WTC11 (cell line): ENCODE measurements around the gene COL16A1. TPM values are rescaled to one million over a fixed set of nuclear protein-coding genes. Genes with fewer than 3 reads are reported as not detected.

Experiments used
- ATAC-seq: fragments of 200-7000 bp; cut with Tn5 transposase; 2 replicates; pipeline ENCODE4 v1.10.0; 2021; ENCODE audit warnings: mild to moderate bottlenecking, moderate library complexity
- CTCF ChIA-PET: fragments of 300-600 bp; sonication (Branson Sonifier 250); formaldehyde crosslinking; loops from one replicate; lab custom pipeline; 2021; ENCODE audit warnings: antibody characterized with exemption; lab: Charles Lee
- POLR2A ChIA-PET: fragments of 350-600 bp; sonication (Branson Sonifier 250); formaldehyde crosslinking; loops from one replicate; lab custom pipeline; 2021; ENCODE audit warnings: antibody characterized with exemption; lab: Charles Lee
- DNase-seq: peaks from one replicate; pipeline ENCODE4 v3.0.0; 2021; ENCODE audit warnings: low spot score
- H3K27ac Mint-ChIP-seq: 2 replicates; pipeline ENCODE4 v1.8.0; 2021; ENCODE audit warnings: mixed read lengths
- H3K27me3 Mint-ChIP-seq: 2 replicates; pipeline ENCODE4 v1.8.0; 2021; ENCODE audit warnings: low read depth, mild to moderate bottlenecking, moderate library complexity, mixed read lengths
- H3K36me3 Mint-ChIP-seq: 2 replicates; pipeline ENCODE4 v1.8.0; 2021; ENCODE audit warnings: mixed read lengths
- H3K4me1 Mint-ChIP-seq: 2 replicates; pipeline ENCODE4 v1.8.0; 2022; ENCODE audit warnings: mixed read lengths
- H3K4me3 Mint-ChIP-seq: 2 replicates; pipeline ENCODE4 v1.8.0; 2021; ENCODE audit warnings: mild to moderate bottlenecking, moderate library complexity, mixed read lengths
- H3K9me3 Mint-ChIP-seq: 2 replicates; pipeline ENCODE4 v1.8.0; 2021; ENCODE audit warnings: mixed read lengths
- ATF6 ChIP-seq: sonication (generic); formaldehyde crosslinking; IDR thresholded peaks from 2 replicates; pipeline ENCODE4 v1.8.1; 2023; ENCODE audit warnings: mild to moderate bottlenecking, missing genetic modification reagents
- E2F4 ChIP-seq: sonication (generic); formaldehyde crosslinking; IDR thresholded peaks from 2 replicates; pipeline ENCODE4 v1.8.1; 2022; ENCODE audit warnings: low read depth, mild to moderate bottlenecking, moderate library complexity, missing genetic modification reagents, borderline replicate concordance
- E2F5 ChIP-seq: sonication (generic); formaldehyde crosslinking; IDR thresholded peaks from 2 replicates; pipeline ENCODE4 v1.8.1; 2022; ENCODE audit warnings: mild to moderate bottlenecking, moderate library complexity, missing genetic modification reagents
- FOXK1 ChIP-seq: sonication (generic); formaldehyde crosslinking; IDR thresholded peaks from 2 replicates; pipeline ENCODE4 v1.8.0; 2022; ENCODE audit warnings: mild to moderate bottlenecking, moderate library complexity, missing genetic modification reagents
- JAZF1 ChIP-seq: fragments of 250-450 bp; sonication (Bioruptor Pico); IDR thresholded peaks from 2 replicates; pipeline ENCODE4 v1.9.0; 2021; ENCODE audit warnings: moderate library complexity, mild to moderate bottlenecking, inconsistent platforms
- SOX15 ChIP-seq: fragments of 250-450 bp; sonication (Bioruptor Pico); IDR thresholded peaks from 2 replicates; pipeline ENCODE4 v1.9.0; 2021; ENCODE audit warnings: mild to moderate bottlenecking
- TCF7 ChIP-seq: sonication (generic); formaldehyde crosslinking; IDR thresholded peaks from 2 replicates; pipeline ENCODE4 v1.8.0; 2022; ENCODE audit warnings: mild to moderate bottlenecking, low read depth, missing genetic modification reagents, moderate library complexity
- TP53 ChIP-seq: sonication (generic); formaldehyde crosslinking; IDR thresholded peaks from 2 replicates; pipeline ENCODE4 v1.8.1; 2023; ENCODE audit warnings: mild to moderate bottlenecking, missing genetic modification reagents
- ZMAT4 ChIP-seq: fragments of 250-450 bp; sonication (Bioruptor Pico); IDR thresholded peaks from 2 replicates; pipeline ENCODE4 v1.9.0; 2021; ENCODE audit warnings: mild to moderate bottlenecking
- total RNA-seq: library from RNA; stranded (reverse); gene quantifications from 3 replicates; pipeline ENCODE4 v1.2.3, GENCODE V29; 2021
- TF ChIP-seq, protein P1 (sequence below): sonication (generic); formaldehyde crosslinking; IDR thresholded peaks from 2 replicates; pipeline ENCODE4 v1.8.0; 2022; ENCODE audit warnings: mild to moderate bottlenecking, missing genetic modification reagents
- TF ChIP-seq, protein P2 (sequence below): sonication (generic); formaldehyde crosslinking; IDR thresholded peaks from 2 replicates; pipeline ENCODE4 v1.8.0; 2022; ENCODE audit warnings: missing genetic modification reagents
- TF ChIP-seq, protein P3 (sequence below): sonication (generic); formaldehyde crosslinking; IDR thresholded peaks from 2 replicates; pipeline ENCODE4 v1.8.0; 2022; ENCODE audit warnings: mild to moderate bottlenecking, missing genetic modification reagents
- TF ChIP-seq, protein P4 (sequence below): sonication (generic); formaldehyde crosslinking; IDR thresholded peaks from 2 replicates; pipeline ENCODE4 v1.8.0; 2023; ENCODE audit warnings: mild to moderate bottlenecking, missing genetic modification reagents
- TF ChIP-seq, protein P5 (sequence below): sonication (generic); formaldehyde crosslinking; IDR thresholded peaks from 2 replicates; pipeline ENCODE4 v1.8.0; 2022; ENCODE audit warnings: mild to moderate bottlenecking, missing genetic modification reagents

Gene COL16A1
- total RNA-seq, 1 experiment from 2014 or later, result 8.8 TPM

DNA sequence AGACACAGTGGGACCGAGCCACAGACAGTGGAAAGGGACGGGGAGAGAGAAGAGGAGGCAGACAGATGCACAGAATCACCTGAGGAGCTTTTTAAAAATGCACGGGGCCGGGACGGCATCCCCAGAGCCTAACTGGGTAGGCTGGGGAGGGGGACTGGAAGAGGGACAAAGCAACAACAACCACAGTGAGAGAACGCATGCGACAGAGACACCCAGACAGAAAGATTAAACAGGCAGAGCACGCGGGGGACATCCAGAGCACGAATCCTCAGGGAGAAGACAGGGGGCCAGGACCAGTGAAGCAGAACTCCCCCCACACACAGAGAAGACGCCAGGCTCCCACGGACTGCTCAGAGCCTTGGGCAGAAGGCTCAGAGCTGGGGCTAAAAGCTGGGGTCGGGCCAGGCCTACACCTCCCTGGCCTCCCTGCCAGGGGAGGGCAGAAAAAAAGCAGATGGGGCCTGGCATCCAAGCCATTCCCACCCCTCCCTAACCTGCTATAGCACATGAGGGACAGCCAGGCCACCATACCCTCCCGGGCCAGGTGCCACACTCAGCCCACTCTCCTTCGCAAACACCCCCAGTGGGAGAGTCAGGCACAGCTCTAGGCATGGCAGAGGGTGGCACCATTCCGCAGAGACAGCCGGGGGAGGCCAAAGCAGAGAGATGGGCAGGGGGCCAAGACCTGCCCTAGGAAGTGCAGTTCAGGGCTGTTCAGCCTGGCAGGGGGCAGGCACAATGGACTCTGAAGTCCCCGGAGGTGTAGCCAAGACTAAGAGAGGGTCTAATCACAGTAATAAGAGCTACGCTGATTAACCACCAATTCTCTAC is 29.8 kb upstream of the COL16A1 start (continued):
- no peak for TF ChIP-seq ZMAT4 (CRISPR knock-in tag)

DNA sequence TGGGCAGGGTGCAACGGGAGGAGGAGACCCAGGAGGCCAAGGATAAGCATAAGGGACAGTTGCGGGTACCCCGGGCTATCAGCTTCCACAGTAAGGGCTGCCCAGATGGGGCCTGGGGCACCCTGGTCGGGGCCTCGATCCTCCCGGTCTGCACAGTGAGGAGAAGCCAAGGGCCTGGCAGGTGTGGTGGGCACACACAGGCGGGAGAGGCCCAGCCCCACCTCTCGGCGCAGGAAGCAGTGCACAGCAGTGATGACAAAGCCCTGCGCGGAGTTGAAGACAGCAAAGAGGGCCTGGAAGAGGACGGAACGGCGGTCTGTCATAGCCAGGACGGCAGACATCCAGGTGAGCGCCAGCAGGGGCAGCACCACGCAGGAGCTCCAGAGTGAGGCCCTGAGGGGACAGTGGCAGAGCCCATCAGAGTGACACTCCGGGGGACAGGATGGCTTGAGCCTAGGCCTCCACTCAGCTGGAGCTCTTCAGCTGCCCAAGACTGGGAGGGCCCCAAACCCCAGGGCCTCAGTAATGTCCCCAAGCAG is 29.0 kb upstream of the COL16A1 start:
- ATAC-seq, result peak; percentile 56
- Mint-ChIP-seq H3K27ac (no peak overlapping the region; the same call in 1 of the 2 replicates), H3K36me3 (no peaks in the 10 kb centered on the region), H3K27me3 (no peaks in the 10 kb centered on the region), H3K9me3 (no peaks in the 10 kb centered on the region), H3K4me3 (no peak overlapping the region), H3K4me1 (no peaks in the 10 kb centered on the region)
- POLR2A ChIA-PET, result no interaction called here
- no peak for DNase-seq
- TF ChIP-seq SOX15 (CRISPR knock-in tag) (no peak), ATF6 (CRISPR knock-in tag) (no peak), FOXK1 (CRISPR knock-in tag) (no peak), TP53 (CRISPR knock-in tag) (no peak), E2F4 (CRISPR knock-in tag) (no peak), JAZF1 (CRISPR knock-in tag) (no peak)
- TF ChIP-seq, protein P1, sequence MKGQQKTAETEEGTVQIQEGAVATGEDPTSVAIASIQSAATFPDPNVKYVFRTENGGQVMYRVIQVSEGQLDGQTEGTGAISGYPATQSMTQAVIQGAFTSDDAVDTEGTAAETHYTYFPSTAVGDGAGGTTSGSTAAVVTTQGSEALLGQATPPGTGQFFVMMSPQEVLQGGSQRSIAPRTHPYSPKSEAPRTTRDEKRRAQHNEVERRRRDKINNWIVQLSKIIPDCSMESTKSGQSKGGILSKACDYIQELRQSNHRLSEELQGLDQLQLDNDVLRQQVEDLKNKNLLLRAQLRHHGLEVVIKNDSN, result no peak
- TF ChIP-seq, protein P2, sequence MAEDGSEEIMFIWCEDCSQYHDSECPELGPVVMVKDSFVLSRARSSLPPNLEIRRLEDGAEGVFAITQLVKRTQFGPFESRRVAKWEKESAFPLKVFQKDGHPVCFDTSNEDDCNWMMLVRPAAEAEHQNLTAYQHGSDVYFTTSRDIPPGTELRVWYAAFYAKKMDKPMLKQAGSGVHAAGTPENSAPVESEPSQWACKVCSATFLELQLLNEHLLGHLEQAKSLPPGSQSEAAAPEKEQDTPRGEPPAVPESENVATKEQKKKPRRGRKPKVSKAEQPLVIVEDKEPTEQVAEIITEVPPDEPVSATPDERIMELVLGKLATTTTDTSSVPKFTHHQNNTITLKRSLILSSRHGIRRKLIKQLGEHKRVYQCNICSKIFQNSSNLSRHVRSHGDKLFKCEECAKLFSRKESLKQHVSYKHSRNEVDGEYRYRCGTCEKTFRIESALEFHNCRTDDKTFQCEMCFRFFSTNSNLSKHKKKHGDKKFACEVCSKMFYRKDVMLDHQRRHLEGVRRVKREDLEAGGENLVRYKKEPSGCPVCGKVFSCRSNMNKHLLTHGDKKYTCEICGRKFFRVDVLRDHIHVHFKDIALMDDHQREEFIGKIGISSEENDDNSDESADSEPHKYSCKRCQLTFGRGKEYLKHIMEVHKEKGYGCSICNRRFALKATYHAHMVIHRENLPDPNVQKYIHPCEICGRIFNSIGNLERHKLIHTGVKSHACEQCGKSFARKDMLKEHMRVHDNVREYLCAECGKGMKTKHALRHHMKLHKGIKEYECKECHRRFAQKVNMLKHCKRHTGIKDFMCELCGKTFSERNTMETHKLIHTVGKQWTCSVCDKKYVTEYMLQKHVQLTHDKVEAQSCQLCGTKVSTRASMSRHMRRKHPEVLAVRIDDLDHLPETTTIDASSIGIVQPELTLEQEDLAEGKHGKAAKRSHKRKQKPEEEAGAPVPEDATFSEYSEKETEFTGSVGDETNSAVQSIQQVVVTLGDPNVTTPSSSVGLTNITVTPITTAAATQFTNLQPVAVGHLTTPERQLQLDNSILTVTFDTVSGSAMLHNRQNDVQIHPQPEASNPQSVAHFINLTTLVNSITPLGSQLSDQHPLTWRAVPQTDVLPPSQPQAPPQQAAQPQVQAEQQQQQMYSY, result no peak
- TF ChIP-seq, protein P3, sequence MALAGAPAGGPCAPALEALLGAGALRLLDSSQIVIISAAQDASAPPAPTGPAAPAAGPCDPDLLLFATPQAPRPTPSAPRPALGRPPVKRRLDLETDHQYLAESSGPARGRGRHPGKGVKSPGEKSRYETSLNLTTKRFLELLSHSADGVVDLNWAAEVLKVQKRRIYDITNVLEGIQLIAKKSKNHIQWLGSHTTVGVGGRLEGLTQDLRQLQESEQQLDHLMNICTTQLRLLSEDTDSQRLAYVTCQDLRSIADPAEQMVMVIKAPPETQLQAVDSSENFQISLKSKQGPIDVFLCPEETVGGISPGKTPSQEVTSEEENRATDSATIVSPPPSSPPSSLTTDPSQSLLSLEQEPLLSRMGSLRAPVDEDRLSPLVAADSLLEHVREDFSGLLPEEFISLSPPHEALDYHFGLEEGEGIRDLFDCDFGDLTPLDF (CRISPR knock-in tag), result no peak
- CTCF ChIA-PET, result interaction anchor here (0.8 to 6.3 kb wide), 8 partner anchors 12 to 69 kb away, joined by 3 to 44 read pairs (median 6); partner anchors contain the start of gene COL16A1

DNA sequence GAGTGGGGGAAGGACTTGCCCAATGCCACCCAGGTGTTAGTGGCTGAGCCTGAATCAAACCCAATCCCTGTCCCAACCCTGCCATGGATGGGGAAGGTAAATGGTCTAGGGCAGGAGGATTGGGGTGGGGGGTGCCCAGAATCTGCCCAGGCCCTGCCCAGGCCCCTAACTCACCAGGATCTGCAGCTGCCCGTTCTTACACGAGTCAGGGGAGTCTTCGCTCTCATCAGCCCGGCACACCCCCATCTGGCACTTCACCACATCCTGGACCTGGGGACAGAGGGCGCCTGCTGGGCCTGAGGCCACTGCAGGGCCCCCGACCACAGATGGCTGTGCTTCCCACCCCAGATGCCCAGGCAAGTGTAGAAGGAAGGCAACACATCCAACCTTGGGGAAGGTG is 28.5 kb upstream of the COL16A1 start:
- no peaks in the 10 kb centered on the region for H3K27me3 Mint-ChIP-seq
- no peaks in the 10 kb centered on the region for H3K36me3 Mint-ChIP-seq
- ChIA-PET POLR2A (interaction anchor here (0.6 kb wide), 1 partner anchor 334 kb away, joined by 3 read pairs; no protein-coding TSS in a partner anchor), CTCF (interaction anchor here (0.8 to 6.3 kb wide), 6 partner anchors 11 to 68 kb away, joined by 3 to 44 read pairs (median 14); no protein-coding TSS in a partner anchor)
- DNase-seq, result no peak
- no peaks in the 10 kb centered on the region for H3K4me1 Mint-ChIP-seq
- H3K27ac Mint-ChIP-seq, result no peak overlapping the region
- no peaks in the 10 kb centered on the region for H3K9me3 Mint-ChIP-seq
- no peak for ATAC-seq
- no peak overlapping the region for H3K4me3 Mint-ChIP-seq
- TF ChIP-seq, protein P4, sequence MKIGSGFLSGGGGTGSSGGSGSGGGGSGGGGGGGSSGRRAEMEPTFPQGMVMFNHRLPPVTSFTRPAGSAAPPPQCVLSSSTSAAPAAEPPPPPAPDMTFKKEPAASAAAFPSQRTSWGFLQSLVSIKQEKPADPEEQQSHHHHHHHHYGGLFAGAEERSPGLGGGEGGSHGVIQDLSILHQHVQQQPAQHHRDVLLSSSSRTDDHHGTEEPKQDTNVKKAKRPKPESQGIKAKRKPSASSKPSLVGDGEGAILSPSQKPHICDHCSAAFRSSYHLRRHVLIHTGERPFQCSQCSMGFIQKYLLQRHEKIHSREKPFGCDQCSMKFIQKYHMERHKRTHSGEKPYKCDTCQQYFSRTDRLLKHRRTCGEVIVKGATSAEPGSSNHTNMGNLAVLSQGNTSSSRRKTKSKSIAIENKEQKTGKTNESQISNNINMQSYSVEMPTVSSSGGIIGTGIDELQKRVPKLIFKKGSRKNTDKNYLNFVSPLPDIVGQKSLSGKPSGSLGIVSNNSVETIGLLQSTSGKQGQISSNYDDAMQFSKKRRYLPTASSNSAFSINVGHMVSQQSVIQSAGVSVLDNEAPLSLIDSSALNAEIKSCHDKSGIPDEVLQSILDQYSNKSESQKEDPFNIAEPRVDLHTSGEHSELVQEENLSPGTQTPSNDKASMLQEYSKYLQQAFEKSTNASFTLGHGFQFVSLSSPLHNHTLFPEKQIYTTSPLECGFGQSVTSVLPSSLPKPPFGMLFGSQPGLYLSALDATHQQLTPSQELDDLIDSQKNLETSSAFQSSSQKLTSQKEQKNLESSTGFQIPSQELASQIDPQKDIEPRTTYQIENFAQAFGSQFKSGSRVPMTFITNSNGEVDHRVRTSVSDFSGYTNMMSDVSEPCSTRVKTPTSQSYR (CRISPR knock-in tag), result no peak
- TF ChIP-seq E2F5 (CRISPR knock-in tag) (no peak), TCF7 (no peak), JAZF1 (CRISPR knock-in tag) (no peak)
- TF ChIP-seq, protein P5, sequence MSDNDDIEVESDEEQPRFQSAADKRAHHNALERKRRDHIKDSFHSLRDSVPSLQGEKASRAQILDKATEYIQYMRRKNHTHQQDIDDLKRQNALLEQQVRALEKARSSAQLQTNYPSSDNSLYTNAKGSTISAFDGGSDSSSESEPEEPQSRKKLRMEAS (CRISPR knock-in tag), result no peak
